HG03045 (cell line): ENCODE measurements around the gene OGFOD1.

Experiments
- ATAC-seq: cut with Tn5 transposase; IDR thresholded peaks from one replicate; pipeline ENCODE4 v1.9.1; 2021; ENCODE audit warnings: mild to moderate bottlenecking, moderate library complexity; ENCODE audit not compliant: unreplicated experiment

The OGFOD1 gene

GRCh38 chr16:56520251-56520577 lies 68.9 kb downstream of the OGFOD1 start:
- ATAC-seq = no peak

- ATAC-seq = no peak
Measured at GRCh38 chr16:56525236-56525635, 73.9 kb downstream of the OGFOD1 start.
